HG02840 (cell line): ENCODE data around the gene MED12L.
A peak's percentile ranks its signal among the peaks of the same experiment; 100 is the strongest.
"Not testable (repeated sequence)": the region's sequence is repeated elsewhere in the genome, so short reads cannot be mapped to it uniquely, and the experiment has no call there.

ENCODE experiments used
- ATAC-seq: cut with Tn5 transposase; IDR thresholded peaks from one replicate; pipeline ENCODE4 v1.9.1; 2021; ENCODE audit warnings: mild to moderate bottlenecking, moderate library complexity, moderate number of reproducible peaks; ENCODE audit not compliant: unreplicated experiment, low FRiP score

Gene MED12L

GRCh38 chr3:151232991-151233390, 147.5 kb downstream of the MED12L start:
- ATAC-seq: no peak

GRCh38 chr3:151234825-151235224, 149.4 kb downstream of the MED12L start:
- ATAC-seq: no peak

- ATAC-seq: no peak
These were observed 150.9 kb downstream of the MED12L start for GRCh38 chr3:151236316-151236715.

GRCh38 chr3:151236736-151237135, 151.3 kb downstream of the MED12L start:
- ATAC-seq: no peak

GRCh38 chr3:151242006-151242405, 156.5 kb downstream of the MED12L start:
- ATAC-seq: not testable (repeated sequence)

- no peak for ATAC-seq
These were observed 163.4 kb downstream of the MED12L start for GRCh38 chr3:151248772-151249337.

- ATAC-seq: no peak
These were observed 171.3 kb downstream of the MED12L start for GRCh38 chr3:151256749-151257148.

- ATAC-seq: no peak
These were observed 174.2 kb downstream of the MED12L start for GRCh38 chr3:151259664-151260063.

GRCh38 chr3:151262871-151263525, 177.5 kb downstream of the MED12L start:
- no peak for ATAC-seq

- no peak for ATAC-seq
These were observed 179.1 kb downstream of the MED12L start for GRCh38 chr3:151264605-151265004.

- ATAC-seq: no peak
These were observed 179.7 kb downstream of the MED12L start for GRCh38 chr3:151265166-151265565.

GRCh38 chr3:151265866-151266265, 180.4 kb downstream of the MED12L start:
- ATAC-seq: peak; percentile 88

GRCh38 chr3:151267066-151267465, 181.6 kb downstream of the MED12L start:
- ATAC-seq: no peak

- peak; percentile 41 for ATAC-seq
These were observed 183.1 kb downstream of the MED12L start for GRCh38 chr3:151268267-151269235.

GRCh38 chr3:151269631-151270030, 184.2 kb downstream of the MED12L start:
- no peak for ATAC-seq

GRCh38 chr3:151275091-151275490, 189.6 kb downstream of the MED12L start:
- no peak for ATAC-seq

GRCh38 chr3:151276038-151276686, 190.7 kb downstream of the MED12L start:
- no peak for ATAC-seq

GRCh38 chr3:151276687-151277042, 191.2 kb downstream of the MED12L start:
- ATAC-seq: no peak

- ATAC-seq: no peak
These were observed 192.8 kb downstream of the MED12L start, which contains the start of gene P2RY14 for GRCh38 chr3:151278230-151278629. Gene P2RY14 (minus strand): TSS chr3:151278542. CDS start chr3:151214316, 64,226 bp downstream.

GRCh38 chr3:151281671-151282324, 196.3 kb downstream of the MED12L start:
- ATAC-seq: no peak
